SJCRH30 (cell line): ENCODE results near the gene OSCP1. TPM values are rescaled to one million over a fixed set of nuclear protein-coding genes. Genes with fewer than 3 reads are reported as not detected.

Experiments used
- DNase-seq, 2 experiments: peaks; one replicate each; pipeline ENCODE4 v3.0.0-alpha.2; 2015 to 2020
- H3K27ac ChIP-seq: fragments of 250-450 bp; sonication (Bioruptor Pico); 2 replicates; pipeline ENCODE4 v1.5.1; 2020; ENCODE audit warnings: mild to moderate bottlenecking, moderate library complexity
- H3K27me3 ChIP-seq: fragments of 250-450 bp; sonication (Bioruptor Pico); 2 replicates; pipeline ENCODE4 v1.5.1; 2020; ENCODE audit warnings: mild to moderate bottlenecking, moderate library complexity
- H3K36me3 ChIP-seq: fragments of 250-450 bp; sonication (Bioruptor Pico); 2 replicates; pipeline ENCODE4 v1.5.1; 2020; ENCODE audit warnings: mild to moderate bottlenecking, moderate library complexity
- H3K4me1 ChIP-seq: fragments of 250-450 bp; sonication (Bioruptor Pico); 2 replicates; pipeline ENCODE4 v1.5.1; 2020; ENCODE audit warnings: mild to moderate bottlenecking, moderate library complexity
- H3K4me3 ChIP-seq: fragments of 250-450 bp; sonication (Bioruptor Pico); 2 replicates; pipeline ENCODE4 v1.5.1; 2020; ENCODE audit warnings: mild to moderate bottlenecking, moderate library complexity
- H3K9me3 ChIP-seq: fragments of 250-450 bp; sonication (Bioruptor Pico); replicated peaks from 2 replicates; pipeline ENCODE4 v1.5.1; 2020; ENCODE audit warnings: mild to moderate bottlenecking, moderate library complexity
- total RNA-seq: library from RNA; depleted of rRNA; stranded (reverse); fragments of >200 nt; shearing (Covaris generic); gene quantifications from 2 replicates; pipeline ENCODE4 v1.2.3, GENCODE V29; 2014

The OSCP1 gene
- total RNA-seq, 1 experiment from 2014 or later: 0.71 TPM

GRCh38 chr1:36443297-36443696 lies 7.0 kb downstream of the OSCP1 start:
- Histone ChIP-seq H3K27me3 (no peaks in the 10 kb centered on the region), H3K27ac (no peak overlapping the region), H3K9me3 (no peaks in the 10 kb centered on the region), H3K4me1 (no peaks in the 10 kb centered on the region; the same call in 1 of the 2 replicates), H3K36me3 (peaks cover 2% of the 10 kb centered on the region; the same call in 1 of the 2 replicates), H3K4me3 (no peak overlapping the region)
- DNase-seq: no peak

GRCh38 chr1:36442337-36442736 lies 7.9 kb downstream of the OSCP1 start:
- DNase-seq: no peak
- H3K27me3 ChIP-seq: no peaks in the 10 kb centered on the region
- H3K9me3 ChIP-seq: no peaks in the 10 kb centered on the region
- peaks cover 2% of the 10 kb centered on the region; the same call in 1 of the 2 replicates for H3K36me3 ChIP-seq
- H3K4me1 ChIP-seq: no peaks in the 10 kb centered on the region; the same call in 1 of the 2 replicates
- no peak overlapping the region for H3K4me3 ChIP-seq
- H3K27ac ChIP-seq: no peak overlapping the region

DNA sequence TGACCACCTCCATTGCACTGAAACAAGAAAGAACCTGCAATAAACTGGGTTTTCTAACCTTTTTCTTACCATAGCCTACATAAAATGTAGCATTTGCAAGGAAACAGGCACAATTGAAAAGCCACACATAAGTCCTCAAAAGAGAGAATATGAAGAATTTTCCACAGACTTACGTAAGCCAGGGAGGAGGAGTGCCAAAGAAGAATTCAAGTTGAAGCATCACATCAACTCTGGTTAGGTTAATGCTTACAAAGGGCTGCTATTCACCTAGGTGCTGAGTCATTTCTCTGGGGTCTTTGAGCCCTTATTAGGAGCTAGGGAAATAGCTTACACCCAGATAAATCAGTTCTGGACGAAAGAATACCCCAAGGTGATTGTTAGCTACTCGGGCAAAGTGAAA lies 9.6 kb downstream of the OSCP1 start:
- Histone ChIP-seq H3K27me3 (no peaks in the 10 kb centered on the region), H3K27ac (no peak overlapping the region), H3K9me3 (no peaks in the 10 kb centered on the region), H3K4me3 (no peak overlapping the region), H3K36me3 (peaks cover 2% of the 10 kb centered on the region; the same call in 1 of the 2 replicates), H3K4me1 (no peaks in the 10 kb centered on the region; the same call in 1 of the 2 replicates)
- no peak for DNase-seq

- H3K9me3 ChIP-seq: no peaks in the 10 kb centered on the region
Observed at GRCh38 chr1:36440044-36440443, 10.2 kb downstream of the OSCP1 start.

DNA sequence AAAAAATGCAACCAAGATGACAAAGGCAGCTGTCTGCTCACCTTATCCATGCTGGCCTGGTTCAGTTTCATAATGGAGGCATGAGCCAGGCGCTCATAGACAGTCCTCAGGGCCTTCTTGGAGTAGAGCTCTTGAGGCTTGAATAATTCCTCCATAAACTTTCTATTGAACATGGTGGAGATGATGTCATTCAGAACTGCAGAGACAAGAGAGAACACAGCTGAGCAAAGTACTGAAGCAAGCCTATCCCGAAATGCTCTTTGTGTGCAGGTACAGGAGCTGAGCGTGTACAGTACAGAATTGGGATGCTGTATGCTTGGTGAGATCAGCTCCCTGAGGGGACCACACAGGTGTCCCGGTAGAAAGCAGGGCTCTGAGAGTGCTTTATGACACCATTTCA lies 11.5 kb downstream of the OSCP1 start:
- Histone ChIP-seq H3K9me3 (no peaks in the 10 kb centered on the region), H3K4me3 (no peak overlapping the region), H3K27me3 (no peaks in the 10 kb centered on the region), H3K4me1 (no peaks in the 10 kb centered on the region), H3K27ac (no peak overlapping the region), H3K36me3 (peaks cover 2% of the 10 kb centered on the region; the same call in 1 of the 2 replicates)
- no peak for DNase-seq

More at GRCh38 chr1:36440044-36440443, 10.2 kb downstream of the OSCP1 start:
- no peak overlapping the region for H3K4me3 ChIP-seq
- H3K36me3 ChIP-seq: peaks cover 2% of the 10 kb centered on the region; the same call in 1 of the 2 replicates
- H3K27ac ChIP-seq: no peak overlapping the region
- DNase-seq: no peak
- no peaks in the 10 kb centered on the region for H3K27me3 ChIP-seq
- no peaks in the 10 kb centered on the region; the same call in 1 of the 2 replicates for H3K4me1 ChIP-seq

DNA sequence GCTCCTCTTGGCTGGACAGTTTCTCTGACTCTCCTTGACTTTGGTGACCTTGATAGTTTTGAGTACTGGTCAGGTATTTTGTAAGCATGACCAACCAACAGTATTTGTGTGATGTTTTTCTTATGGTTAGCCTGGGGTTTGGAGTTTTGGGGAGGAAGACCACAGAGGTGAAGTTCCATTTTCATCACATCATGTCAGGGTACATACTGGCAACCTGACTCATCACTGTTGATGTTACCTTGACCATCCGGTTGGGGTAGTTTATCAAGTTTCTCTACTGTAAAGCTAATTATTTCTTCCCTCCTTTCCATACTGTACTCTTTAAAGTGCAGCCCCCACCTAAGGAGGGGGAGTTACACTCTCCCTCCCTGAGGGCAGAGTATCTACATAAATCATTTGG lies 13.4 kb downstream of the OSCP1 start:
- Histone ChIP-seq H3K36me3 (peaks cover 2% of the 10 kb centered on the region; the same call in 1 of the 2 replicates), H3K4me1 (no peaks in the 10 kb centered on the region), H3K9me3 (no peaks in the 10 kb centered on the region), H3K27ac (no peak overlapping the region), H3K4me3 (no peak overlapping the region), H3K27me3 (no peaks in the 10 kb centered on the region)
- DNase-seq: no peak

DNA sequence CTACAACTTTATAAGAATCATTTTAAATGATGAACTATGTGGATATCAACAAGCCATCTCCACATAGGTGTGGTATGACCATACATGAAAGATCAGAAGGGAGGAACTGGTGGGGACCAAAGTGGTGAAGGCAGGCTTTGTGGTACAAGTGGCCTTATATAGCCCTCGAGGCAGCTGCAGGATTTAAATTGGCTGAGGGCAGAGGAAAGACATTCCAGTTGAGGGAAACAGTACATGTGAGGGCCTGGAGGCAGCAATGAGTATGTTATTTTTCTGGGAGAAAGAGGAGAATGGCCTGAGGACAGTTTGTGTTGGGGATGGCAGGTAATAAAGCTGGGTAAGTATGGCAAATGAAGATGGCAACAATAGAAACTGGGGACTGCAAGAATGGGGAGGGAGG lies 17.1 kb downstream of the OSCP1 start:
- H3K9me3 ChIP-seq: no peaks in the 10 kb centered on the region
- no peak overlapping the region for H3K27ac ChIP-seq
- no peaks in the 10 kb centered on the region for H3K4me1 ChIP-seq
- DNase-seq: no peak
- H3K36me3 ChIP-seq: no peaks in the 10 kb centered on the region
- H3K4me3 ChIP-seq: no peak overlapping the region
- H3K27me3 ChIP-seq: no peaks in the 10 kb centered on the region

DNA sequence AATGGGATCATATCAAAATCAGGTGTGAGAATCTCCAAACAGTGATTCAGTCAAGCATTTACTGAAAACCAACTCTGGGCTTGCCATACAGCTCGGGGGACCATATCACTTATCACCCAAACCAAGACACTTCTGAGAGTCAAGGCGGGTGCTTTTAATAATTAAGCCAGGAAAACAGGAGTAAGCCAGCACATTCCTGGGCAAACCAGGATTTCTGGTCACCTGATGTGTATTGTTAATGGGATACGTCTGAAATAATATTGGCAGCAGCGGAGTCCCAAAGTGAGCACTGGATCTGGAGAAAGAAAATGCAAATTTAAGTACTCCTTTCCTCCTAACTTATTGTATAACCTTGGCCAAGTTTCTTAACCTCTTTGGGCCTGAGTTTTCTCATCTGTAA lies 17.6 kb downstream of the OSCP1 start:
- no peak for DNase-seq
- H3K27ac ChIP-seq: no peak overlapping the region
- no peaks in the 10 kb centered on the region for H3K36me3 ChIP-seq
- H3K4me1 ChIP-seq: no peaks in the 10 kb centered on the region
- no peaks in the 10 kb centered on the region for H3K27me3 ChIP-seq
- H3K9me3 ChIP-seq: no peaks in the 10 kb centered on the region
- no peak overlapping the region for H3K4me3 ChIP-seq

DNA sequence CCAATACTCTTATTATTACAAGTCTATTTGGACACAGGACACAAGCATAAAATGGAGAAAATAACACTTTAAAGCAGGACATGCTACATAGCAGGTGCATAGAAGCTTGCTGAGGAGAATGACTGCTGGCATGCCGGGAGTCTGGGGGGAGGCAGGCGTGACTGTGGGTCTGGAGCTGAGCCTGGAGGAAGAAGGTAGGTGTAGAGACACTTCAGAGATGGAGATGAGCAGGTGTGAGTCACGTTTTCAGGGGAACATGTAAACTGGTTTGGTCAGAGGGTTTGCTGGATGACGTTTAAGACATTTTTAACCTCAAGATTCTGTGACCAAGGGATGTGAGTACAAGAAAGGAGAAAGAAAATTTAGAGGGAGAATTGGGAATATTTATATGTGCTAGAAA lies 24.5 kb downstream of the OSCP1 start:
- DNase-seq: no peak
- no peaks in the 10 kb centered on the region for H3K9me3 ChIP-seq

GRCh38 chr1:36421649-36422048 lies 28.6 kb downstream of the OSCP1 start:
- H3K9me3 ChIP-seq: no peaks in the 10 kb centered on the region
- H3K4me1 ChIP-seq: no peaks in the 10 kb centered on the region
- no peak for DNase-seq
- H3K27me3 ChIP-seq: no peaks in the 10 kb centered on the region
- no peaks in the 10 kb centered on the region for H3K36me3 ChIP-seq
- no peak overlapping the region for H3K27ac ChIP-seq
- H3K4me3 ChIP-seq: no peak overlapping the region

More for the DNA sequence above, 24.5 kb downstream of the OSCP1 start:
- H3K27ac ChIP-seq: no peak overlapping the region
- H3K27me3 ChIP-seq: no peaks in the 10 kb centered on the region
- no peak overlapping the region for H3K4me3 ChIP-seq
- H3K4me1 ChIP-seq: no peaks in the 10 kb centered on the region
- H3K36me3 ChIP-seq: no peaks in the 10 kb centered on the region

DNA sequence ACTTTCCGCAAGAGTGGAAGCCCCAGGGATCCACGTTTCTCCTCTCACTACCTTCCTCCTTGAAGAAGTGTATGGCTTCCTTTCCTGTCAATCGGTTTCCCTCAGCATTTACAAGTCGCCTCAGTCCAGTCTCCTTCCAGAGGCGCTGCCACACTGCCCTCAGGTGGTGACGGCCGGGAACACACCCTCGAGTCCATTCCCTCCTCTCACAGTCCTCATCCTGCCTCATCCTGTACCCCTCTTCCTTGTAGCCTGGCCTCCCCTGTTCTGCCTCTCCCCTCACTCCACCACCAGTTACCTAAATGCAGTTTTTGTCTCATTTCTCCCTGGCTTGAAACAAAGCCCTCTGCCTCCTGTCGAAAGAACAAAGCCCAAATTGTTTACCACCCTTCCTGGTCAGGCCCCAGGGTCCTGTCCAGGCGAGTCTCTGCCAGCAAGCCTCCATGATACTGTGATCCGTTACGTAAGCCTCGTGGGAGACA lies 29.4 kb downstream of the OSCP1 start:
- Histone ChIP-seq H3K9me3 (no peaks in the 10 kb centered on the region), H3K36me3 (no peaks in the 10 kb centered on the region), H3K4me3 (no peak overlapping the region), H3K27ac (no peak overlapping the region), H3K27me3 (no peaks in the 10 kb centered on the region), H3K4me1 (no peaks in the 10 kb centered on the region)
- DNase-seq: peak; percentile 80 to 90

DNA sequence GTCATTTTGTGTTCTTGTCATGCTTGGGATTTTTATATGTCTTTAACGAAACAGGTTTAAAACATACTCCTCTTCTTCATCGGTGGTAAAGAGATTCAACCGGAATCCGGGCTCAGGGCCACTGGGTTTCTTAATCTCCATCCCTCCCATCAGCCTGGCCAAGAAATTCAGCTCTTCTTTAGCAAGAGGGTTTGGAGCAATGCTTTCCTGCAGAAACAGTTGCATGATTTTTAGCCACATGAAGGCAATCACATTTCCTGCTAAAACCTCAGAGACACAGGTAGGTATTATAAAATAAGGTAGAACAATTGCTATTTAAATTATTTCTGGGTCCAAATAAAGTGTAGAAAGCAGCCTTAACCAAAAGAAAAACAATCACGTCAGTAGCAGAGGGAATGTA lies 29.8 kb downstream of the OSCP1 start:
- Histone ChIP-seq H3K9me3 (no peaks in the 10 kb centered on the region), H3K4me1 (no peaks in the 10 kb centered on the region), H3K36me3 (no peaks in the 10 kb centered on the region), H3K27ac (no peak overlapping the region), H3K27me3 (no peaks in the 10 kb centered on the region), H3K4me3 (no peak overlapping the region)
- DNase-seq: no peak

- Histone ChIP-seq H3K36me3 (no peaks in the 10 kb centered on the region), H3K4me3 (no peak overlapping the region), H3K27me3 (no peaks in the 10 kb centered on the region), H3K4me1 (no peaks in the 10 kb centered on the region), H3K9me3 (no peaks in the 10 kb centered on the region), H3K27ac (no peak overlapping the region)
- DNase-seq: no peak
Observed at GRCh38 chr1:36419569-36419968, 30.7 kb downstream of the OSCP1 start.

DNA sequence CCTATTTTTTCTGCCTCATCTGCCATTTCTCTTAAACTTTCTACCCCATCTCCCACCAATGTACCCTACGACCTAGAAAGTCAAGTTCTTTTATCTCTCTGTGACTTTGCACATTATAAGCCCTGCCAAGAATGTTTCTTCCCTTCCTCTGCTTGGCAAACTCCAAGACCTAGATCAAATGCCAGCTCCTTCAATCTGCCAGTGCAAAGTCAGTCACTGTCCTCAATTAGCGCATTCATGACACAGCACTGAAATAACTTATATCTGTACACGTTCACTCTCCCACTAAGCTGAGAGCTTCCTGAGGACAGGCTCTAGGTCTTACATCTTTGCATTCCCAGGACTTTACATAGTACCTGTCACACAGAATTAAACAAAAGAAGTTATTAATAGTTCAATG lies 31.1 kb downstream of the OSCP1 start:
- no peak overlapping the region for H3K27ac ChIP-seq
- H3K4me3 ChIP-seq: no peak overlapping the region
- no peak for DNase-seq
- H3K9me3 ChIP-seq: no peaks in the 10 kb centered on the region
- H3K36me3 ChIP-seq: no peaks in the 10 kb centered on the region
- H3K27me3 ChIP-seq: no peaks in the 10 kb centered on the region
- no peaks in the 10 kb centered on the region for H3K4me1 ChIP-seq

DNA sequence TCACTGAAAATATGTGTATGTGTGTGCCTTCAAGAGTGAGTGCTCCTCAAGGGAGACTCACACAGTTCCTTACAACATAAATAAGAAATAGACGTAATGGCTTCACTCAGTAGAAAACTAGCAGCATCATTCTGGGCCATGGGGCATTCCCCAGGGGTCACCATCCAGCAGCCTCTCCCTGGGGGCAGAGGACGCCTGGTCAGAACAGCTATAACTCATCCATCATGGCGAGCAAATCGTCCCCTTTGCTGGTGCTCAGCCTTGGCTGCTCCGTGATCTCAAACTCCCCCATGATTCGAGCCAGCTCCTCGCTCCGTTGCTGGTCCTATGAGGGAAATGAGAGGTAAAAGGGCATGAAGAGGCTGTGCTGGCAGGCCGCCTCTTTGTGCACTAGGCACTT lies 32.3 kb downstream of the OSCP1 start:
- H3K9me3 ChIP-seq: no peaks in the 10 kb centered on the region
- no peak for DNase-seq
- no peak overlapping the region for H3K4me3 ChIP-seq
- H3K4me1 ChIP-seq: no peaks in the 10 kb centered on the region
- no peak overlapping the region for H3K27ac ChIP-seq
- H3K27me3 ChIP-seq: no peaks in the 10 kb centered on the region
- H3K36me3 ChIP-seq: no peaks in the 10 kb centered on the region

GRCh38 chr1:36415661-36416326 lies 34.5 kb downstream of the OSCP1 start:
- Histone ChIP-seq H3K27me3 (no peaks in the 10 kb centered on the region), H3K36me3 (no peaks in the 10 kb centered on the region), H3K27ac (no peak overlapping the region), H3K9me3 (no peaks in the 10 kb centered on the region), H3K4me3 (no peak overlapping the region), H3K4me1 (no peaks in the 10 kb centered on the region)
- no peak for DNase-seq
